Astrocyte of the cerebellum (primary cell): Measurements from ENCODE around the gene NF2.

Experiments used
- DNase-seq: peaks from one replicate; pipeline ENCODE4 v3.0.0-alpha.2; 2011; ENCODE audit warnings: low read depth
- H3K4me3 ChIP-seq: 2 replicates; pipeline ENCODE4 v1.5.1; 2011; ENCODE audit warnings: mild to moderate bottlenecking, low read depth, low read length, moderate library complexity
- CTCF ChIP-seq: IDR thresholded peaks from 2 replicates; pipeline ENCODE4 v1.5.1; 2012; ENCODE audit warnings: low read length, low read depth, moderate library complexity, mild to moderate bottlenecking; ENCODE audit errors: missing control alignments
- in situ Hi-C: cut with HindIII; loops from 2 replicates; pipeline ENCODE4 v1.10.0; 2017; ENCODE audit warnings: low sequenced_read_pairs

The NF2 gene

GRCh38 chr22:29700206-29700899, 96.9 kb downstream of the NF2 start:
- no peak for TF ChIP-seq CTCF
- DNase-seq: no peak
- in situ Hi-C loops: no loop called here
- no peak overlapping the region for H3K4me3 ChIP-seq

DNA sequence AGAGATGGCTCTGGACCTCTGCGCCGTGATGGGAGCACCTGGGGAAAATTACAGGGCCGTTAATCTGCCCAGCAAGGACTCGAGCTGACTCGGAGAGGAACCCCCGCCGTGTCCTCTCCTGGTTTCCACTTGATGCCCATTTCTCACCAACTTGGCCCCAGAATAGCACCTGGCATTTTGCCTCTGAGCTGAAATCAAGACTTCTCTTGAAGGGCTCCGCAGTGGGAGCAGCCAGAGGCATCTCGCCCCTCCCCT, 97.4 kb downstream of the NF2 start:
- TF ChIP-seq CTCF: no peak
- in situ Hi-C loops: no loop called here
- no peak overlapping the region for H3K4me3 ChIP-seq
- DNase-seq: no peak

DNA sequence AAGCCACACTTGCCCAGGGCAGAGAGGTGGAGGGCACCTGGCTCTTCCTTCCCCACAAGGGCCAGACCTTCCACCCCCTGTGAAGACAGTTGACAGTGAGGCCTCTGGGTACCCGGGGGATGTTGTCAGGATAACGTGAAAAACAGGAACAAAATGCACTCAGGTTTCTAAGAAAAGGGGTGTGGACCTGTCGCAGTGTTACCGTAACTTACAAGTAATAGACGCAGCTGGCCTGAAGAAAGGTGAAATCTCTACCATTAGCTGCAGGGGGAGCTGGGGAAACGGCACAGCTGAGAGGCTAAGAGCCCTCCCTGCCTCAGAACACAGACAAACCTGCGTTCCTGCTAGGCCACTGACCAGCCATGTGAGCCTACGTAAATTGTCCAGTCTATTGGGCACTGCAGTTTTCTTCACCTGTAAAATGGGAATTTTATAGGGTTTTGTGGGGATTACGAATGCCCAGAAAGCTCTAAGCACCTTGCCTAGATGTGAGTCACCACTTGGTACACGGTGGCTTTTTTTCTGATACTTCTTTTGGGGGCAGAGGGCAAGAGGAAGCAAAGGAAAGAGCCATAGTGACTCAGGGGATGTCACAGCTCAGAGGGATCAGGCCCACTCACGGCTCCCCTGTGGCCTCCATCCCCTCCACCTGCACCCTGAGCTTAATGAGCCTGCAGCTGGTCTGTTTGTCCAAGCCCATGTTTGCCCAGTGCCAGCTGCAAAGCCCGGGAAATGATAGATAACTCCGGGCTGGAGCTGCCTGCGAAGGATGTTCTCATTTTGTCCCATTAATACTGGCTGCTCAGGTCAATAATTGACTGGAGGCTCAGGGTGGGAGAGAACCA, 97.9 kb downstream of the NF2 start:
- no peak overlapping the region for H3K4me3 ChIP-seq
- in situ Hi-C loops: no loop called here
- peak; percentile 16 for TF ChIP-seq CTCF
- DNase-seq: no peak

DNA sequence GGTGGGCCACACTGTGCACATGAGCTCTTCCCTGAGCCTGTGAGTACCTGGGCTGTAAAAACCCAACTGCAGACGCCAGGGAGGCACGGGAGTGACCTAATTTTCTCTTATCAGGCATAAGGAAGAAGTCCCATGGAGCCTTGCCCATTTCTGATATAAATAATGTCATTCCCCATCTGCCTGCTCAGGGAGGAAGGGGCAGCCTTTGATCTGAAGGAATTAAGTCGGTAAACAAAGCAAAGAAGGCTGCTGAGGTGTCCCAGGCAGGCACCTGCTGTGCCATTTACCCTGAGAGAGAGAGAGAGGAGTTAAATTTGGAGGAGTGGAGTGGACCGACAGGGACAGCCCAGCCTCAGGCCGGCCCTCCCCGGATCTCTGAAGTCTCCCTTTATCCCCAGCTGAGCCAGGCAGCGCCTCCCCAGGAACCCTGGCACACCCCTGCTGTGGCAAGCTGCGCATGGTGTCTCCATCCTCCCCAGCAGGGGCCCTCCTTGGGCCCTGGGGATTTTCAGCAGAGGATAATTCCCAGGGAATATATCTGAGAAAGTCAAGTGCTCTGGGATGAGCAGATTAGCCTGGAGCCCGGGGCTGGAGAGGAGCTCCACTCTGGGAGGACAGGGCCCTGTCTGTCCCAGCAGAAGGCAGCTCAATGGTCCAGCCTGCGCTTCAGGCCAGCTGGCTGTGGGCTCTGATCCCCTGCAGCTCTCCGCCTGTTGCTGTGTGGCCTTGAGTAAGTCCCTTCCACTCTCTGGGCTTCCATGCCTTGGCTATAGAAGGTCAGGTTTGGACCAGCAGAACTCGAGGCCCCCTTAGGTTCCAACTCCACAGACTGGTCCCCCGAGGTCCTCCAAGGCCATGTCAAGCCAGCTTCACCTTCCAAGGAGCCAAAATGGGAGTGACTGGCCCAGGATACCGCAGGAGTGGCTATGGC, 98.8 kb downstream of the NF2 start:
- H3K4me3 ChIP-seq: no peak overlapping the region
- no peak for DNase-seq
- in situ Hi-C loops: no loop called here
- peak; percentile 3 for TF ChIP-seq CTCF

DNA sequence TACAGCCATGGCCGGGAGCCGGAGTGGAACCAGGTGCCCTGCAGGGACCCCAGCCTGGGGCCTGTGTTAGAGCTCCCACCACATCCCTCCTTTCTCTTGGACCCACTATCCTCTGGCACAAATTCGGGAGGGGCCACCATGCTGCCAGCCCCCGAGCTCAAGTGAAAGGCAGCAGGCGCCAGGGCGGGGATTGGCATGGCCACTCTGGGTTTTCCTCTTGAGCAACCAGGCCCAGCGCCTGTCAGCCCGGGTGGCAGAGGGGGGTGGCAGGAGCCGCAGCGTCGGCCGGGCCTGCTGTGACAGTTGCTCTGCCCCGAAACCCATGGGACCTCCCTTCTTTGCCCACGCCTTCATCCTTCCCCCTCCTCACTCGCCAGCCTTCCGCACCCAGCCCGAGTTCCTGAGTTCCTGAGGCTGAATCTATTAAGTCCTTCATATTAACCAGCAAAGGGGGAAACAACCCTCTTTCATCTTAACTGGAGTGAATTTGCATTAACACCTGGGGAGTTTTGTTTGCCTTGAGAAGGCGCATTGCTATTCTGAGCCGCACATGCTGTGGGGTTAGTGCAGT, 99.6 kb downstream of the NF2 start:
- no peak for DNase-seq
- H3K4me3 ChIP-seq: no peak overlapping the region
- no peak for TF ChIP-seq CTCF
- in situ Hi-C loops: no loop called here

GRCh38 chr22:29703569-29704195, 100.2 kb downstream of the NF2 start:
- in situ Hi-C loops: no loop called here
- TF ChIP-seq CTCF: no peak
- DNase-seq: no peak
- no peak overlapping the region for H3K4me3 ChIP-seq
